Hepatocyte (in vitro differentiated cells): ENCODE results near the gene PPP4R3B. TPM values are rescaled to one million over a fixed set of nuclear protein-coding genes. Genes with fewer than 3 reads are reported as not detected.
A peak's percentile ranks its signal among the peaks of the same experiment; 100 is the strongest.

Experiments used
- DNase-seq: peaks from one replicate; pipeline ENCODE4 v3.0.0-alpha.2; 2016; ENCODE audit warnings: low spot score
- H2AFZ ChIP-seq: fragments of 200-600 bp; sonication (generic); 2 replicates; pipeline ENCODE4 v1.6.0; 2016; ENCODE audit warnings: antibody characterized with exemption, mild to moderate bottlenecking
- H3K27ac ChIP-seq: fragments of 200-600 bp; sonication (generic); 2 replicates; pipeline ENCODE4 v1.5.1; 2016; ENCODE audit warnings: mild to moderate bottlenecking
- H3K27me3 ChIP-seq: fragments of 200-600 bp; sonication (generic); 2 replicates; pipeline ENCODE4 v1.6.1; 2016
- H3K36me3 ChIP-seq: fragments of 200-600 bp; sonication (generic); replicated peaks from 2 replicates; pipeline ENCODE4 v1.5.1; 2016; ENCODE audit warnings: low read depth; ENCODE audit not compliant: insufficient read depth
- H3K4me1 ChIP-seq: fragments of 200-600 bp; sonication (generic); 2 replicates; pipeline ENCODE4 v1.5.1; 2016; ENCODE audit warnings: mild to moderate bottlenecking, moderate library complexity; ENCODE audit not compliant: insufficient read depth
- H3K4me2 ChIP-seq: fragments of 200-600 bp; sonication (generic); 2 replicates; pipeline ENCODE4 v1.6.0; 2016
- H3K4me3 ChIP-seq: fragments of 200-600 bp; sonication (generic); 2 replicates; pipeline ENCODE4 v1.5.1; 2016; ENCODE audit warnings: mild to moderate bottlenecking
- H3K79me2 ChIP-seq: fragments of 200-600 bp; sonication (generic); 2 replicates; pipeline ENCODE4 v1.6.0; 2017; ENCODE audit warnings: mild to moderate bottlenecking
- H3K9me2 ChIP-seq: fragments of 200-600 bp; sonication (generic); replicated peaks from 2 replicates; pipeline ENCODE4 v1.6.0; 2017; ENCODE audit warnings: mild to moderate bottlenecking; ENCODE audit not compliant: insufficient read depth
- H3K9me3 ChIP-seq: fragments of 200-600 bp; sonication (generic); 2 replicates; pipeline ENCODE4 v1.5.1; 2016; ENCODE audit warnings: low read depth, mild to moderate bottlenecking
- H4K20me1 ChIP-seq: fragments of 200-600 bp; sonication (generic); 2 replicates; pipeline ENCODE4 v1.6.0; 2016; ENCODE audit warnings: mild to moderate bottlenecking; ENCODE audit not compliant: insufficient read depth, poor library complexity, severe bottlenecking
- EZH2 ChIP-seq: fragments of 200-600 bp; sonication (generic); IDR thresholded peaks from 2 replicates; pipeline ENCODE4 v1.6.1; 2016; ENCODE audit warnings: antibody characterized with exemption, mild to moderate bottlenecking, borderline replicate concordance
- EZH2phosphoT487 ChIP-seq: fragments of 200-600 bp; sonication (generic); IDR thresholded peaks from one replicate; pipeline ENCODE4 v1.6.1; 2018; ENCODE audit warnings: antibody characterized with exemption, mild to moderate bottlenecking, low read depth, moderate library complexity; ENCODE audit not compliant: unreplicated experiment, severe bottlenecking
- WGBS: methylation state at CpG from one replicate; pipeline ENCODE4 v1.1.6; 2016; ENCODE audit warnings: low lambda C conversion rate; ENCODE audit errors: missing lambda C conversion rate; 5-methylcytosine and 5-hydroxymethylcytosine counted together
- polyA plus RNA-seq: library from polyadenylated mRNA; unstranded; fragments of >200 nt; fragmentation: Nextera tagmentation; extraction: Ambion mirVana; gene quantifications from 2 replicates; pipeline ENCODE4 v1.2.1, GENCODE V29; 2016
- total RNA-seq: library from RNA; depleted of rRNA; stranded (reverse); fragments of >200 nt; gene quantifications from 2 replicates; pipeline ENCODE4 v1.2.3, GENCODE V29; 2014
- TF ChIP-seq, protein P1 (sequence below): fragments of 200-600 bp; sonication (generic); IDR thresholded peaks from 2 replicates; pipeline ENCODE4 v1.5.1; 2016; ENCODE audit warnings: antibody characterized with exemption, mild to moderate bottlenecking; ENCODE audit not compliant: poor library complexity

PPP4R3B gene
- total and polyA plus RNA-seq, 2 experiments from 2014 or later: 30.1 to 54.3 TPM

DNA sequence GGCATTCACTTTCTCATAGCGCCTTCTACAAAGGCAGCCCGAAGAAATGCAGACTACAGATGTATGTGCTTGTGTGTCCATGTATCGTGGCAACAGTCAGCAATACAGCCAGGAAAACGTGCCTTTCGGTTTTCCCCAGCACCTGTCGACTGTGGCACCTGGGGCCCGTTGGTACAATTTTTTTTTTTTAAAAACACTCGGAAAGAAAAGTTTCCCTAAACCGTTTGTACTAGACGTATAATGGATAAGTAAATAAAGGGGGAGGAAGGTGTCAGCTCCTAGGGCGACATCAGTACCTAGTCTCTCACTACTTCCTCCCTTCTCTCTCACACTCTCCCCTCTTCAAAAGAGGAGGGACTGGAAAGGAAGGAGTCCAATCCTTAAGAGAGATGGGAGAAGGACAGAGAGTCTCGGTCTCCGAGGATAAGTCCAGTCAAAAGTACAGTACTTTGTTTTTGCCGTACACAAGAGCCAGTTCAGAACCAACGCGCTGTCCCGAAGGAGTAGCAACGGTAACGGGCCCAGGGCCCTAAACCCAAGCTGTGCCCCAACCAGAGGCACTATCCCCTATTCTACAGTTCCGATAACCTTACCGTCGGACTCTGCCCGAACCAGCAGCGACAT is 759 bp downstream of the PPP4R3B start:
- Histone ChIP-seq H4K20me1 (peaks cover 23% of the 10 kb centered on the region), H3K9me2 (no peaks in the 10 kb centered on the region), H3K36me3 (peaks cover 3% of the 10 kb centered on the region), H3K4me2 (peak overlapping the region; percentile 87), H3K4me3 (peak overlapping the region; percentile 83), H3K9me3 (no peaks in the 10 kb centered on the region), H2AFZ (peak overlapping the region; percentile 73), H3K4me1 (peaks cover 11% of the 10 kb centered on the region), H3K27ac (peak overlapping the region; percentile 97), H3K27me3 (no peaks in the 10 kb centered on the region), H3K79me2 (peaks cover 87% of the 10 kb centered on the region)
- WGBS: under 1% methylated on average over 24 of the region's 24 CpGs
- DNase-seq: peak; percentile 74
- TF ChIP-seq EZH2 (no peak), EZH2phosphoT487 (no peak)
- TF ChIP-seq, protein P1, sequence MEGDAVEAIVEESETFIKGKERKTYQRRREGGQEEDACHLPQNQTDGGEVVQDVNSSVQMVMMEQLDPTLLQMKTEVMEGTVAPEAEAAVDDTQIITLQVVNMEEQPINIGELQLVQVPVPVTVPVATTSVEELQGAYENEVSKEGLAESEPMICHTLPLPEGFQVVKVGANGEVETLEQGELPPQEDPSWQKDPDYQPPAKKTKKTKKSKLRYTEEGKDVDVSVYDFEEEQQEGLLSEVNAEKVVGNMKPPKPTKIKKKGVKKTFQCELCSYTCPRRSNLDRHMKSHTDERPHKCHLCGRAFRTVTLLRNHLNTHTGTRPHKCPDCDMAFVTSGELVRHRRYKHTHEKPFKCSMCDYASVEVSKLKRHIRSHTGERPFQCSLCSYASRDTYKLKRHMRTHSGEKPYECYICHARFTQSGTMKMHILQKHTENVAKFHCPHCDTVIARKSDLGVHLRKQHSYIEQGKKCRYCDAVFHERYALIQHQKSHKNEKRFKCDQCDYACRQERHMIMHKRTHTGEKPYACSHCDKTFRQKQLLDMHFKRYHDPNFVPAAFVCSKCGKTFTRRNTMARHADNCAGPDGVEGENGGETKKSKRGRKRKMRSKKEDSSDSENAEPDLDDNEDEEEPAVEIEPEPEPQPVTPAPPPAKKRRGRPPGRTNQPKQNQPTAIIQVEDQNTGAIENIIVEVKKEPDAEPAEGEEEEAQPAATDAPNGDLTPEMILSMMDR: no peak

DNA sequence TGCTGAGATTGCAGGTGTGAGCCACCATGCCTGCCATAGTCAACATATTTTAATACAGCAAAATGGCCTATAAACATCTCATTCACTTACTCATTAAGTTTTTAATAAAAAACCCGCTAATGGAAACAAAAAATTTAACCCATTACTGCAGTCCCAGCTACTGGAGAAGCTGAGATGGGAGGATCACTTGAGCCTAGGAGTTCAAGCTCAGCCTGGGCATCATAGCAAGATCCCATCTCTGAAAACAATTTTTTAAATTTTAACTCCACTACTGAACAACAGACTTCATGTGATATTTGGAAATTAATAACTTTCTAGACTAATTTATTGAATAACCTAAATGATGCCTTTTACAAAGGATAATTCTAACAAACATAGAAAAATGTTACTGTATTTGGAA is 5.4 kb downstream of the PPP4R3B start:
- DNase-seq: no peak
- Histone ChIP-seq H4K20me1 (peaks cover 15% of the 10 kb centered on the region), H3K36me3 (peaks cover 3% of the 10 kb centered on the region), H3K27me3 (no peaks in the 10 kb centered on the region), H3K4me1 (peaks cover 16% of the 10 kb centered on the region), H3K27ac (no peak overlapping the region), H3K4me3 (no peak overlapping the region), H3K4me2 (no peak overlapping the region), H3K79me2 (peaks cover 92% of the 10 kb centered on the region), H3K9me2 (no peaks in the 10 kb centered on the region), H3K9me3 (no peaks in the 10 kb centered on the region), H2AFZ (no peak overlapping the region)
- 92% methylated on average over 1 of the region's 1 CpG for WGBS
- TF ChIP-seq EZH2phosphoT487: no peak
- TF ChIP-seq, protein P1: no peak
- no peak for TF ChIP-seq EZH2

DNA sequence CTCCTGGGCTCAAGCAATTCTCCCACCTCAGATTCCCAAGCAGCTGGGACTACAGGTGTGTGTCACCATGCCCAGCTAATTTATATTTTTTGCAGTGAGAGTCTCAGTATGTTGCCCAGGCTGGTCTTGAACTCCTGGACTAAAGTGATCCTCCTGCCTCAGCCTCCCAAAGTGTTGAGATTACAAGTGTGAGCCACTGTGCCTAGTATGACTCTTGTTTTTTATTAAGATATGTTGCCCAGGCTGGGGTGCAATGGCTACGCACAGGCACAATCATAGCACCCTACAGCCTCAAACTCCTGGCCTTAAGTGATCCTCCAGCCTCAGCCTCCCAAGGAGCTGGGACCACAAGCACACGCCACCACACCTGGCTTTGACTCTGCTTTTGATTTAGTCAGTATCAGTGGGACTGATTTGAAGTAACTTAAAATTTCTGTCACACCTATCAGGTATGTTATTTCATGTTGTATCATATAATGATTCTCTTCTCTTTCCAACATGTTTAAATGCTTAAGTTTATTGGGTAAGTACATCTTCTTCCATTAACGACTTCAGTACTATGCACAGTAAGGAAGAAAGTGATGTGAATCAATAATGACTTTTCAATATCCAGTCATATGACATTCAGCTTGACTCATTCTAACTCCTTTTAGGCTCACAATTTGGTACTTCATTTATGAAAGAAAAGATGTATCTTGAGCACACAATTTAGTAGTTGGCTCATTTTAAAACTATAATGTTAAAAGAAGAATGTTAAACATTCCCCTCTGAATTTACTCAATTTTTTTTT is 6.3 kb downstream of the PPP4R3B start:
- Histone ChIP-seq H2AFZ (no peak overlapping the region), H3K4me1 (peaks cover 16% of the 10 kb centered on the region), H3K79me2 (peaks cover 92% of the 10 kb centered on the region), H3K9me2 (no peaks in the 10 kb centered on the region), H3K4me2 (peak overlapping the region; percentile 38), H3K4me3 (no peak overlapping the region), H4K20me1 (peaks cover 13% of the 10 kb centered on the region), H3K9me3 (no peaks in the 10 kb centered on the region), H3K27me3 (no peaks in the 10 kb centered on the region), H3K27ac (peak overlapping the region; percentile 29), H3K36me3 (peaks cover 3% of the 10 kb centered on the region)
- DNase-seq: no peak
- TF ChIP-seq EZH2phosphoT487: no peak
- WGBS: 94% methylated on average over 3 of the region's 3 CpGs
